ENCODE data around the gene ELL.

GRCh38 chr19:18501832-18502231, 20.0 kb downstream of the ELL start:
- TF ChIP-seq CTCF (IDR thresholded peaks at IDR 0.05; ENCODE audit: low read depth, low read length, poor library complexity, severe bottlenecking) (no peak), EZH2phosphoT487 (IDR thresholded peaks at IDR 0.05; ENCODE audit: borderline replicate concordance, low read length) (no peak)
